CD1c-positive myeloid dendritic cell (primary cell): Measurements from ENCODE around the gene MMAA.
"Not testable (repeated sequence)": the region's sequence is repeated elsewhere in the genome, so short reads cannot be mapped to it uniquely, and the experiment has no call there.

ENCODE experiments used
- DNase-seq: peaks from one replicate; pipeline ENCODE4 v3.0.0-alpha.2; 2016; ENCODE audit errors: extremely low spot score

The MMAA gene

GRCh38 chr4:145618932-145619638 is at the start of gene MMAA:
MMAA (plus strand) TSS chr4:145619385; CDS start chr4:145639140, 19,755 bp downstream.
- DNase-seq, result peak; percentile 97

GRCh38 chr4:145574546-145574945 is 44.6 kb upstream of the MMAA start:
- DNase-seq, result not testable (repeated sequence)

GRCh38 chr4:145580906-145581305 is 38.3 kb upstream of the MMAA start:
- DNase-seq, result no peak

GRCh38 chr4:145583191-145584055 is 35.8 kb upstream of the MMAA start:
- no peak for DNase-seq

- peak; percentile 24 for DNase-seq
Observed at GRCh38 chr4:145587088-145587754, 32.0 kb upstream of the MMAA start.

GRCh38 chr4:145589381-145589780 is 29.8 kb upstream of the MMAA start:
- not testable (repeated sequence) for DNase-seq

GRCh38 chr4:145589916-145590702 is 29.1 kb upstream of the MMAA start:
- DNase-seq, result no peak

- no peak for DNase-seq
Observed at GRCh38 chr4:145602129-145602760, 16.9 kb upstream of the MMAA start.

- no peak for DNase-seq
Observed at GRCh38 chr4:145605941-145606340, 13.2 kb upstream of the MMAA start.

- DNase-seq, result peak; percentile 80
Observed at GRCh38 chr4:145609481-145610427, 9.4 kb upstream of the MMAA start.

GRCh38 chr4:145613566-145614232 is 5.5 kb upstream of the MMAA start:
- DNase-seq, result peak; percentile 89

GRCh38 chr4:145614233-145614610 is 5.0 kb upstream of the MMAA start:
- DNase-seq, result no peak

GRCh38 chr4:145618210-145618931 is 814 bp upstream of the MMAA start:
- peak; percentile 22 for DNase-seq

- peak; percentile 71 for DNase-seq
Observed at GRCh38 chr4:145619639-145619996, 433 bp downstream of the MMAA start.

GRCh38 chr4:145622067-145622466 is 2.9 kb downstream of the MMAA start:
- not testable (repeated sequence) for DNase-seq

- DNase-seq, result no peak
Observed at GRCh38 chr4:145623831-145624230, 4.6 kb downstream of the MMAA start.

- no peak for DNase-seq
Observed at GRCh38 chr4:145625677-145626622, 6.8 kb downstream of the MMAA start.

GRCh38 chr4:145626623-145626982 is 7.4 kb downstream of the MMAA start:
- no peak for DNase-seq
